Measurements from ENCODE around the gene MYO10. TPM values are rescaled to one million over a fixed set of nuclear protein-coding genes. Genes with fewer than 3 reads are reported as not detected.
"Not testable (repeated sequence)": the region's sequence is repeated elsewhere in the genome, so short reads cannot be mapped to it uniquely, and the experiment has no call there.

The MYO10 gene
- total RNA-seq, 2 experiments from 2014 or later, result 0.23 to 0.28 TPM

DNA sequence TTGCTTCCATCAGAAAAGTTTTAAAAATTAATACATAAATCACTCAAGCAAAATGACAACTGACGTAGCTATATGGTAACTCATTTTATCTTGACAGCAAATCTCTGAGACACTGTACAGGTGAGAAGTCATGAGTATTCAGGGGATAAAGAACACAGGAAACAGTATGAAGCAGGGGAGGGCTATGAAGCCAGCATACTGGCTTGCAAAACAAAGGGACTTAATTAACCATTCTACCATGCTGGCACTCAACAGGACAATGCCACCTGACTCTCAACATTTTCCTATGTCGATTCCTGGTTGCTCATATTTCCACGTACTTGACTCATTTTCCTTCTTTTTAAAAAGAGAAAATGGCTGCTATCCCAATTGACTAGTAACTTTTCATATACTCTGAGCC is 167.9 kb downstream of the MYO10 start:
- Mint-ChIP-seq H3K27ac (no peak overlapping the region), H3K4me3 (no peak overlapping the region), H3K9me3 (ENCODE audit: low read depth) (no peaks in the 10 kb centered on the region), H3K27me3 (no peaks in the 10 kb centered on the region), H3K36me3 (ENCODE audit: low read depth) (no peaks in the 10 kb centered on the region), H3K4me1 (no peaks in the 10 kb centered on the region)
- ChIA-PET POLR2A (no interaction called here), CTCF (no interaction called here)
- intact Hi-C loops (cut with DNase I, micrococcal nuclease), result no loop called here
- ATAC-seq, result no peak
- DNase-seq, result no peak

DNA sequence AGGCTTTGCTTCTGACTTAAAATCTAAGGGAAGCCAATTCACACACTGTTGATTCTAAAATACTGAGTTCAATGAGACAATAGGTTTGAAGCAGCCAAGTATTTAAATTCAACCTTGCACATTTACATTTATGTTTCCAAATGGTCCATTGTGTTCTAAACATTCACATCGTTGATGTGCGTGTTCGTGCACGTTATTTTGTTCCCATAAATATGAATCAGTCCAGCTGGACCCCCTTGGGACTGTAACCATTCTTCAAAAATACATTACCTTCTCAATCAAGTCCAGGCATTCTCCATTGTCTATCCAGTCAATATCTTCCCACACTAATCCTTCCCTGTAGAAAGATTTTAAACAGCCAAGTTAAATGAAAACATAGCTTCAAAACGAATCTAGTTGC is 172.9 kb downstream of the MYO10 start:
- no peaks in the 10 kb centered on the region for H3K27me3 Mint-ChIP-seq
- H3K9me3 Mint-ChIP-seq (ENCODE audit: low read depth), result no peaks in the 10 kb centered on the region
- H3K4me3 Mint-ChIP-seq, result no peak overlapping the region
- intact Hi-C loops (cut with DNase I, micrococcal nuclease), result no loop called here
- no peaks in the 10 kb centered on the region for H3K36me3 Mint-ChIP-seq (ENCODE audit: low read depth)
- ChIA-PET POLR2A (no interaction called here), CTCF (interaction anchor here (0.6 kb wide), 1 partner anchor 1703 kb away, joined by 3 read pairs; no protein-coding TSS in a partner anchor)
- no peak overlapping the region for H3K27ac Mint-ChIP-seq
- H3K4me1 Mint-ChIP-seq, result peaks cover 9% of the 10 kb centered on the region
- no peak for DNase-seq
- no peak for ATAC-seq

- ATAC-seq (peak; percentile 87), DNase-seq (peak; percentile 50)
- H3K4me3 Mint-ChIP-seq, result no peak overlapping the region
- H3K9me3 Mint-ChIP-seq (ENCODE audit: low read depth), result no peaks in the 10 kb centered on the region
- ChIA-PET POLR2A (interaction anchor here (0.6 to 0.8 kb wide), 3 partner anchors 26 to 124 kb away, joined by 3 read pairs; no protein-coding TSS in a partner anchor), CTCF (no interaction called here)
- H3K36me3 Mint-ChIP-seq (ENCODE audit: low read depth), result no peaks in the 10 kb centered on the region
- H3K4me1 Mint-ChIP-seq, result peaks cover 9% of the 10 kb centered on the region
- no peaks in the 10 kb centered on the region for H3K27me3 Mint-ChIP-seq
- H3K27ac Mint-ChIP-seq, result peak overlapping the region; percentile 10
- intact Hi-C loops (cut with DNase I, micrococcal nuclease), result no loop called here
Measured at GRCh38 chr5:16759147-16759773, 176.8 kb downstream of the MYO10 start.

- H3K27me3 Mint-ChIP-seq, result no peaks in the 10 kb centered on the region
- H3K4me1 Mint-ChIP-seq, result peaks cover 9% of the 10 kb centered on the region
- H3K36me3 Mint-ChIP-seq (ENCODE audit: low read depth), result no peaks in the 10 kb centered on the region
- no peak overlapping the region for H3K27ac Mint-ChIP-seq
- intact Hi-C loops (cut with DNase I, micrococcal nuclease), result no loop called here
- DNase-seq (no peak), ATAC-seq (no peak)
- POLR2A ChIA-PET, result no interaction called here
- CTCF ChIA-PET, result no interaction called here
- H3K9me3 Mint-ChIP-seq (ENCODE audit: low read depth), result no peaks in the 10 kb centered on the region
- no peak overlapping the region for H3K4me3 Mint-ChIP-seq
Measured at GRCh38 chr5:16757989-16758501, 178.0 kb downstream of the MYO10 start.

GRCh38 chr5:16757577-16757976 is 178.5 kb downstream of the MYO10 start:
- H3K4me1 Mint-ChIP-seq; ATAC-seq; intact Hi-C loops (cut with DNase I, micrococcal nuclease); H3K9me3 Mint-ChIP-seq (ENCODE audit: low read depth); DNase-seq; H3K27me3 Mint-ChIP-seq; H3K27ac Mint-ChIP-seq; POLR2A ChIA-PET; H3K36me3 Mint-ChIP-seq (ENCODE audit: low read depth); H3K4me3 Mint-ChIP-seq; CTCF ChIA-PET: not testable (repeated sequence)

GRCh38 chr5:16757146-16757545 is 178.9 kb downstream of the MYO10 start:
- DNase-seq (no peak), ATAC-seq (no peak)
- intact Hi-C loops (cut with DNase I, micrococcal nuclease), result no loop called here
- CTCF ChIA-PET, result no interaction called here
- POLR2A ChIA-PET, result no interaction called here
- Mint-ChIP-seq H3K27me3 (no peaks in the 10 kb centered on the region), H3K4me3 (no peak overlapping the region), H3K4me1 (peaks cover 9% of the 10 kb centered on the region), H3K9me3 (ENCODE audit: low read depth) (no peaks in the 10 kb centered on the region), H3K36me3 (ENCODE audit: low read depth) (no peaks in the 10 kb centered on the region), H3K27ac (no peak overlapping the region)

DNA sequence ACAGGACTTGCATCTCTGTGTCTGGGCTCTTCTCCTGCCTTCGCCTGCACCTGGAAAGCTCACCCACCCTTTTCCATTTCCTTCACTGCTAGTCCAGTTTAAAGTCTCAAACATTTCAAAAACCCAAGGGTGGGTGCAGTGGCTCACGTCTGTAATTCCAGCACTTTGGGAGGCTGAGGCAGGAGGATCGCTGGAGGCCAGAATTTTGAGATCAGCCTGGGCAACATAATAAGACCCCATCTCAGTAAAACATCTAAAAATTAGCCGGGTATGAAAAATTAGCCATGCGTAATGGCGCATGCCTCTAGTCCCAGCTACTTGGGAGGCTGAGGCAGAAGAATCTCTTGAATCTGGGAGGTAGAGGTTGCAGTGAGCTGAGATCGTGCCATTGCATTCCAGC is 179.4 kb downstream of the MYO10 start:
- no peak overlapping the region for H3K27ac Mint-ChIP-seq
- no peak for DNase-seq
- no peaks in the 10 kb centered on the region for H3K27me3 Mint-ChIP-seq
- no peak overlapping the region for H3K4me3 Mint-ChIP-seq
- H3K9me3 Mint-ChIP-seq (ENCODE audit: low read depth), result no peaks in the 10 kb centered on the region
- H3K4me1 Mint-ChIP-seq, result peaks cover 9% of the 10 kb centered on the region
- intact Hi-C loops (cut with DNase I, micrococcal nuclease), result no loop called here
- H3K36me3 Mint-ChIP-seq (ENCODE audit: low read depth), result no peaks in the 10 kb centered on the region
- ATAC-seq, result no peak
- CTCF ChIA-PET, result no interaction called here
- POLR2A ChIA-PET, result no interaction called here

DNA sequence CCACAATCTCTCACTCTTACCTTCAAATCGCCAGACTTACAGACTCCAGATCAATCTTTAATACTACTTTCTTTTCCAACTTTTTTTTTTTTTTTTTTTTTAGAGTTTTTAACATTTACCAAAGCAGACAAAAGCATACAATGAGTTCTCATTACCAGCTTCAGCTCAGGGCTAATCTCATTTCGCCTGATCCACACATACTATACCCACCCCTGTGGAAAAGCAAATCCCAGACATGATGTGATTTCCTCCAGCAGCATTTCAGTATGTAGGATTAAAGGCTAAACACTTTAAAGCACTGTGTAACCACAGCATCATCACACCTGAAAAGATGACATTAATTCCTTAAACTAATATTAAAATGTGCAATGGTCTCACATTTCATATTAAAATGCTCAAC is 180.4 kb downstream of the MYO10 start:
- H3K27me3 Mint-ChIP-seq, result no peaks in the 10 kb centered on the region
- peaks cover 9% of the 10 kb centered on the region for H3K4me1 Mint-ChIP-seq
- DNase-seq, result no peak
- H3K9me3 Mint-ChIP-seq (ENCODE audit: low read depth), result no peaks in the 10 kb centered on the region
- no peak overlapping the region for H3K27ac Mint-ChIP-seq
- H3K4me3 Mint-ChIP-seq, result no peak overlapping the region
- H3K36me3 Mint-ChIP-seq (ENCODE audit: low read depth), result no peaks in the 10 kb centered on the region
- ATAC-seq, result no peak
- ChIA-PET POLR2A (no interaction called here), CTCF (no interaction called here)
- intact Hi-C loops (cut with DNase I, micrococcal nuclease), result no loop called here

- ChIA-PET POLR2A (no interaction called here), CTCF (interaction anchor here (0.7 kb wide), 1 partner anchor 65 kb away, joined by 3 read pairs; no protein-coding TSS in a partner anchor)
- ATAC-seq, result no peak
- H3K9me3 Mint-ChIP-seq (ENCODE audit: low read depth), result no peaks in the 10 kb centered on the region
- no peaks in the 10 kb centered on the region for H3K27me3 Mint-ChIP-seq
- DNase-seq, result no peak
- peaks cover 5% of the 10 kb centered on the region for H3K4me1 Mint-ChIP-seq
- intact Hi-C loops (cut with DNase I, micrococcal nuclease), result no loop called here
- no peaks in the 10 kb centered on the region for H3K36me3 Mint-ChIP-seq (ENCODE audit: low read depth)
- no peak overlapping the region for H3K27ac Mint-ChIP-seq
- H3K4me3 Mint-ChIP-seq, result no peak overlapping the region
Measured at GRCh38 chr5:16754601-16755000, 181.5 kb downstream of the MYO10 start.

- CTCF ChIA-PET, result interaction anchor here (0.7 kb wide), 1 partner anchor 64 kb away, joined by 3 read pairs; no protein-coding TSS in a partner anchor
Measured at GRCh38 chr5:16754086-16754485, 182.0 kb downstream of the MYO10 start.

DNA sequence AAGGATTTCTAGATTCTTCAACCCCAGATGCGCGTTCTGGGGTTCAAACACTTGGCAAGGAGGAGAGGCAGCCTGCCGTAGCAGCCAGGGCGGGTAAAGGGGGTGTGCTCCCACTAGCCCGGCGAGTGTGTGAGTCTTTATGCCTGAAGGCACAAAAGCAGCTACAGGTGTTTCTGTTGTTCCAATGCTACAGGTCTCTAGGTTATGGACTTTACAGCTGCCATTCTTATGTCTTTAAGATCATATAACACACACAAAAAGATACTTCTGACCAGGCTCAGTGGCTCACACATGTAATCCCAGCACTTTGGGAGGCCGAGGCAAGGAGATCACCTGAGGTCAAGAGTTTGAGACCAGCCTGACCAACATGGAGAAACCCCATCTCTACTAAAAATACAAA is 185.6 kb downstream of the MYO10 start:
- Mint-ChIP-seq H3K4me1 (no peaks in the 10 kb centered on the region), H3K9me3 (ENCODE audit: low read depth) (no peaks in the 10 kb centered on the region), H3K36me3 (ENCODE audit: low read depth) (no peaks in the 10 kb centered on the region), H3K4me3 (no peak overlapping the region), H3K27me3 (no peaks in the 10 kb centered on the region), H3K27ac (no peak overlapping the region)
- no peak for ATAC-seq
- DNase-seq, result no peak
- CTCF ChIA-PET, result no interaction called here
- POLR2A ChIA-PET, result no interaction called here
- intact Hi-C loops (cut with DNase I, micrococcal nuclease), result no loop called here

More at GRCh38 chr5:16754086-16754485, 182.0 kb downstream of the MYO10 start:
- Mint-ChIP-seq H3K4me1 (no peaks in the 10 kb centered on the region), H3K27me3 (no peaks in the 10 kb centered on the region), H3K9me3 (ENCODE audit: low read depth) (no peaks in the 10 kb centered on the region), H3K27ac (no peak overlapping the region), H3K36me3 (ENCODE audit: low read depth) (no peaks in the 10 kb centered on the region), H3K4me3 (no peak overlapping the region)
- ATAC-seq (no peak), DNase-seq (no peak)
- intact Hi-C loops (cut with DNase I, micrococcal nuclease), result no loop called here
- POLR2A ChIA-PET, result no interaction called here

- POLR2A ChIA-PET, result no interaction called here
- Mint-ChIP-seq H3K27me3 (no peaks in the 10 kb centered on the region), H3K36me3 (ENCODE audit: low read depth) (no peaks in the 10 kb centered on the region), H3K27ac (no peak overlapping the region), H3K4me3 (no peak overlapping the region), H3K4me1 (no peaks in the 10 kb centered on the region), H3K9me3 (ENCODE audit: low read depth) (no peaks in the 10 kb centered on the region)
- CTCF ChIA-PET, result no interaction called here
- intact Hi-C loops (cut with DNase I, micrococcal nuclease), result no loop called here
- no peak for ATAC-seq
- DNase-seq, result no peak
Measured at GRCh38 chr5:16749626-16750025, 186.5 kb downstream of the MYO10 start.
